DOHH2 (cell line): ENCODE data around the gene PRKCD.

ENCODE experiments used
- H3F3A ChIP-seq: fragments of 200-600 bp; sonication (generic), shearing (Covaris generic); 2 replicates; pipeline ENCODE4 v1.6.0; 2016; ENCODE audit warnings: antibody characterized with exemption, mild to moderate bottlenecking; ENCODE audit not compliant: control insufficient read depth, insufficient read depth
- H3K27ac ChIP-seq: fragments of 200-600 bp; sonication (generic); 2 replicates; pipeline ENCODE4 v1.5.1; 2014; ENCODE audit warnings: low read depth, mild to moderate bottlenecking, low read length, moderate library complexity
- H3K27me3 ChIP-seq: fragments of 200-600 bp; sonication (generic); 2 replicates; pipeline ENCODE4 v1.6.1; 2014; ENCODE audit warnings: mild to moderate bottlenecking, low read length, mixed read lengths; ENCODE audit not compliant: control insufficient read depth
- H3K36me3 ChIP-seq: fragments of 200-600 bp; sonication (generic); 2 replicates; pipeline ENCODE4 v1.6.1; 2014; ENCODE audit warnings: mild to moderate bottlenecking, low read length, moderate library complexity, mixed read lengths; ENCODE audit not compliant: control insufficient read depth
- H3K4me1 ChIP-seq: fragments of 200-600 bp; sonication (generic); 2 replicates; pipeline ENCODE4 v1.6.1; 2014; ENCODE audit warnings: mild to moderate bottlenecking, low read length, mixed read lengths; ENCODE audit not compliant: control insufficient read depth
- H3K4me2 ChIP-seq: fragments of 200-600 bp; sonication (generic); 2 replicates; pipeline ENCODE4 v1.6.0; 2014; ENCODE audit warnings: mild to moderate bottlenecking, low read length, moderate library complexity
- H3K4me3 ChIP-seq: fragments of 200-600 bp; sonication (generic); 2 replicates; pipeline ENCODE4 v1.5.1; 2014; ENCODE audit warnings: mild to moderate bottlenecking, low read length, mixed read lengths
- H3K79me2 ChIP-seq: fragments of 200-600 bp; sonication (generic); 2 replicates; pipeline ENCODE4 v1.6.1; 2014; ENCODE audit warnings: mild to moderate bottlenecking, low read length, mixed read lengths; ENCODE audit not compliant: control insufficient read depth
- H3K9me2 ChIP-seq: fragments of 200-600 bp; sonication (generic); replicated peaks from 2 replicates; pipeline ENCODE4 v1.6.1; 2014; ENCODE audit warnings: mild to moderate bottlenecking, low read length, mixed read lengths; ENCODE audit not compliant: control insufficient read depth
- H3K9me3 ChIP-seq: fragments of 200-600 bp; sonication (generic); 2 replicates; pipeline ENCODE4 v1.6.1; 2014; ENCODE audit warnings: antibody characterized with exemption, low read length, mixed read lengths; ENCODE audit not compliant: control insufficient read depth, insufficient read depth
- H4K20me1 ChIP-seq: fragments of 200-600 bp; sonication (generic); 2 replicates; pipeline ENCODE4 v1.6.0; 2014; ENCODE audit warnings: low read depth, mild to moderate bottlenecking, antibody characterized with exemption, low read length, moderate library complexity; ENCODE audit not compliant: control insufficient read depth, insufficient read depth
- EZH2phosphoT487 ChIP-seq: fragments of 200-600 bp; sonication (generic); IDR thresholded peaks from 2 replicates; pipeline ENCODE4 v1.6.1; 2017; ENCODE audit warnings: borderline replicate concordance, mild to moderate bottlenecking, antibody characterized with exemption, low read length, moderate library complexity, mixed read lengths
- TF ChIP-seq, protein P1 (sequence below): fragments of 200-600 bp; sonication (generic); IDR thresholded peaks from one replicate; pipeline ENCODE4 v1.5.1; 2014; ENCODE audit warnings: antibody characterized with exemption, mild to moderate bottlenecking, low read depth, low read length; ENCODE audit not compliant: poor library complexity, severe bottlenecking

PRKCD gene

DNA sequence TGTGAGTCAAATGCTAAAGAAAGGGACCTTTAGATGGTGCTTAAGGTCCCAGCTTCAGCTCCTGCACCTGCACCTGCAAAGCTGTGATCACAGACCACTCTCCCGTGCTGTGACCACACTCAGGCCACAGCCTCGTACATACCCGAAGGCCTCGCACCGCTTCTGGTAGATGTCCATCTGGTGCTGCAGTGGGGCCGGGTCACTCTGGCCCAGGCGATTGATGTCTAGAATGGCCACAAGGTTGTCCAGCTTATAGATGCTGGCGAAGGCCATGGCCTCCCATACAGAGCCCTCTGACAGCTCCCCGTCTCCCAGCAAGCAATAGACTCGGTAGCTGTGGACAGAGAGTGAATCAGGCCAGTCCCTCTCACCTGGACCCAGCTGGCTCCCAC, 73.8 kb downstream of the PRKCD start:
- no peak overlapping the region for H3K4me3 ChIP-seq
- H3K36me3 ChIP-seq: peaks cover 93% of the 10 kb centered on the region
- H3K27me3 ChIP-seq: no peaks in the 10 kb centered on the region
- no peaks in the 10 kb centered on the region for H3K9me2 ChIP-seq
- H3K4me1 ChIP-seq: no peaks in the 10 kb centered on the region
- 0 out of 2 replicates have a peak, but pooled peaks cover 9% of the 10 kb centered on the region for H3F3A ChIP-seq
- H3K9me3 ChIP-seq: no peaks in the 10 kb centered on the region
- H4K20me1 ChIP-seq: 0 out of 2 replicates have a peak, but pooled peaks cover 3% of the 10 kb centered on the region
- no peak overlapping the region for H3K27ac ChIP-seq
- TF ChIP-seq, protein P1, sequence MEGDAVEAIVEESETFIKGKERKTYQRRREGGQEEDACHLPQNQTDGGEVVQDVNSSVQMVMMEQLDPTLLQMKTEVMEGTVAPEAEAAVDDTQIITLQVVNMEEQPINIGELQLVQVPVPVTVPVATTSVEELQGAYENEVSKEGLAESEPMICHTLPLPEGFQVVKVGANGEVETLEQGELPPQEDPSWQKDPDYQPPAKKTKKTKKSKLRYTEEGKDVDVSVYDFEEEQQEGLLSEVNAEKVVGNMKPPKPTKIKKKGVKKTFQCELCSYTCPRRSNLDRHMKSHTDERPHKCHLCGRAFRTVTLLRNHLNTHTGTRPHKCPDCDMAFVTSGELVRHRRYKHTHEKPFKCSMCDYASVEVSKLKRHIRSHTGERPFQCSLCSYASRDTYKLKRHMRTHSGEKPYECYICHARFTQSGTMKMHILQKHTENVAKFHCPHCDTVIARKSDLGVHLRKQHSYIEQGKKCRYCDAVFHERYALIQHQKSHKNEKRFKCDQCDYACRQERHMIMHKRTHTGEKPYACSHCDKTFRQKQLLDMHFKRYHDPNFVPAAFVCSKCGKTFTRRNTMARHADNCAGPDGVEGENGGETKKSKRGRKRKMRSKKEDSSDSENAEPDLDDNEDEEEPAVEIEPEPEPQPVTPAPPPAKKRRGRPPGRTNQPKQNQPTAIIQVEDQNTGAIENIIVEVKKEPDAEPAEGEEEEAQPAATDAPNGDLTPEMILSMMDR: no peak
- no peak for TF ChIP-seq EZH2phosphoT487
- no peak overlapping the region for H3K4me2 ChIP-seq
- H3K79me2 ChIP-seq: peaks cover 4% of the 10 kb centered on the region

DNA sequence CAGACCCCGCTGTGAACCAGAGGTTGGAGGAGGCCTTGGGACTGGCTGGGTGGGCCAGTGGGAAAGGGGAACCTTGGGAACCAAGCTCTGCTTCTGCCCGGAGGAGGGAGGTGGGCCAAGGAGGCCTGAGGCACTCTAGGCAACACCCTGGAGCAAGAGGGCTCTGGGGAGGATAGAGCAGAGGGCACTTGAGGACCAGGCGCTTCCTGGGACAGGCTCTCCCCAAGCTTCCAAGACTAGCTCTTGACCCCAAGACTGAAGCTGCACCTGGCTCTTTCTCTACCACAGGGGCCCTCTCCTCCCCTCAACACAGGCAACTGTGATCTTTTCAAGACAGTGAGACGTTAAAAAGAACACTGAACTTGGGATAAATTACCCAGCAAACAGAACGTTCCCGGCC, 74.5 kb downstream of the PRKCD start:
- 0 out of 2 replicates have a peak, but pooled peaks cover 3% of the 10 kb centered on the region for H4K20me1 ChIP-seq
- H3K9me3 ChIP-seq: no peaks in the 10 kb centered on the region
- H3K4me3 ChIP-seq: no peak overlapping the region
- H3K79me2 ChIP-seq: peaks cover 10% of the 10 kb centered on the region
- no peak overlapping the region for H3K27ac ChIP-seq
- no peaks in the 10 kb centered on the region for H3K4me1 ChIP-seq
- peaks cover 93% of the 10 kb centered on the region for H3K36me3 ChIP-seq
- no peaks in the 10 kb centered on the region for H3K27me3 ChIP-seq
- H3K4me2 ChIP-seq: no peak overlapping the region
- 0 out of 2 replicates have a peak, but pooled peaks cover 8% of the 10 kb centered on the region for H3F3A ChIP-seq
- no peaks in the 10 kb centered on the region for H3K9me2 ChIP-seq
- TF ChIP-seq EZH2phosphoT487: no peak
- TF ChIP-seq, protein P1: no peak

DNA sequence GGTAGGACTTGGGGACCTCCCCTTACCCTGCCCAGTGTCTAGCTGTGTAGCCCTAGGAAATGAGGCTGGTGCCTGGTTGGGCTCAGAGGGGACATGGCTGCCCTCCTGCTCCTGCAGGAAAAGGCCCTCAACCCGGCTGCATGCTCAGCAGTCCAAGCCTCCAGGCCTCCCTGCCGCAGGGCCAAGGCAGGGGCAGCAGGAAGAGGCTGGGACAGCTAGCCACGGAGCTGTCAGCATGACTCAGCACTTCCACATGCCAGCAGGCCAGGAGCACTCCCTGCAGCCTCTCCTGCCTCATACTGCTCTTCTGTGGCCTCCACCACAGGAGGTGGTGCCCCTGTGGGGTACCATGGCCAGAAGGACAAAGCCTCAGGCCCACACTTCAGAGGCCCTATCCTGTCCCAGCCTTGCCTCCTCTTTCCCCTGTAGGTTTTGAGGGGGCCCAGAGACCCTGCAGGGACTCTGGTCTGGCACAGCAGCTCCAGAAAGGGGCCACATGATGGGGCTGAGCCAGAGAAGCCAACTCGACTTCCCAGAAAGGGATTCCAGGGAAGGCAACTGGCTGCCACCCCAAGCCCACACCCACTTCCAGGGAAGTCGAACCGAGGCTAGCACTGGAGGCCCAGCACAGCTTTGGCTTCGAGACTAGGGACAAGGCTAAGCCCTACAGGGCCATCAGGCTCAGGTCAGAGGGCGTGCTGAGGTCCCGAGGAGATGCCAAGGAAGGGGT, 75.3 kb downstream of the PRKCD start:
- no peak overlapping the region for H3K4me3 ChIP-seq
- peaks cover 18% of the 10 kb centered on the region for H3K79me2 ChIP-seq
- no peak overlapping the region for H3K27ac ChIP-seq

More for the DNA sequence above, 75.3 kb downstream of the PRKCD start:
- Histone ChIP-seq H3F3A (0 out of 2 replicates have a peak, but pooled peaks cover 7% of the 10 kb centered on the region), H3K4me2 (no peak overlapping the region), H3K9me3 (no peaks in the 10 kb centered on the region), H3K9me2 (no peaks in the 10 kb centered on the region), H3K4me1 (no peaks in the 10 kb centered on the region), H3K27me3 (no peaks in the 10 kb centered on the region), H3K36me3 (peaks cover 93% of the 10 kb centered on the region), H4K20me1 (peaks cover 3% of the 10 kb centered on the region; the same call in 1 of the 2 replicates)
- TF ChIP-seq, protein P1: no peak
- TF ChIP-seq EZH2phosphoT487: no peak
